Measurements from ENCODE around the gene ADAMTS2. TPM values are rescaled to one million over a fixed set of nuclear protein-coding genes. Genes with fewer than 3 reads are reported as not detected.

ADAMTS2 gene
- total and polyA plus RNA-seq, 2 donors (not counting 3 experiments of a cell fraction or from before 2014, with no cell fraction given): not detected

- dilution Hi-C loops (cut with MboI; ENCODE audit: extremely low pct_ligation_motif_present, low sequenced_read_pairs): no loop called here
- no peak overlapping the region for H3K27ac ChIP-seq (ENCODE audit: insufficient read depth, low read depth, low read length)
These were observed 183.4 kb downstream of the ADAMTS2 start for GRCh38 chr5:179161901-179162300.

More at GRCh38 chr5:179161901-179162300, 183.4 kb downstream of the ADAMTS2 start:
- Histone ChIP-seq H2AFZ (ENCODE audit: low read depth, low read length) (no peak overlapping the region), H3K4me1 (ENCODE audit: control insufficient read depth, extremely low read depth, insufficient read depth, low read length) (no peaks in the 10 kb centered on the region), H4K20me1 (replicated peaks; ENCODE audit: control insufficient read depth, extremely low read depth, insufficient read depth, low read length) (no peaks in the 10 kb centered on the region), H3K9me3 (replicated peaks; ENCODE audit: control insufficient read depth, insufficient read depth, low read length) (peaks cover 5% of the 10 kb centered on the region), H3K9me1 (replicated peaks; ENCODE audit: control insufficient read depth, extremely low read depth, insufficient read depth, low read length) (no peaks in the 10 kb centered on the region), H3K9ac (replicated peaks; ENCODE audit: extremely low read depth, insufficient read depth, low read length) (no peak overlapping the region), H3K27me3 (ENCODE audit: control insufficient read depth in 2 of 2, insufficient read depth in 2 of 2, low read length in 2 of 2) (no peaks in the 10 kb centered on the region), H3K4me2 (ENCODE audit: insufficient read depth, low read length) (no peak overlapping the region), H3K79me2 (ENCODE audit: control insufficient read depth, insufficient read depth, low read length) (no peaks in the 10 kb centered on the region), H3K4me3 (replicated peaks in 1 of 3; ENCODE audit: insufficient read depth in 1 of 3, low read depth in 1 of 3, low read length in 3 of 3) (no peak overlapping the region), H3K36me3 (ENCODE audit: control insufficient read depth in 2 of 2, extremely low read depth in 1 of 2, insufficient read depth in 2 of 2, low read length in 2 of 2) (no peaks in the 10 kb centered on the region)
- ChIA-PET CTCF (no interaction called here), POLR2A (no interaction called here)
- FAIRE-seq (no peak), DNase-seq (ENCODE audit: low read depth, low spot score) (no peak)
- TF ChIP-seq CTCF (IDR thresholded peaks at IDR 0.05; ENCODE audit: extremely low read depth in 1 of 2, insufficient read depth in 1 of 2, low read depth in 1 of 2, low read length in 2 of 2): no peak
- TF ChIP-seq EZH2 (IDR thresholded peaks at IDR 0.05; ENCODE audit: borderline replicate concordance, low read depth, low read length, severe bottlenecking): no peak
- no peak for TF ChIP-seq POLR2A (IDR thresholded peaks at IDR 0.05; ENCODE audit: low read depth, low read length)
- TF ChIP-seq POLR2AphosphoS5 (IDR thresholded peaks at IDR 0.05; ENCODE audit: insufficient read depth, low read depth, low read length): no peak
- TF ChIP-seq GATA2 (IDR thresholded peaks at IDR 0.05; ENCODE audit: insufficient read depth, insufficient read length, low read depth, low read length): no peak
- TF ChIP-seq MAX (IDR thresholded peaks at IDR 0.05; ENCODE audit: insufficient read depth, insufficient read length): no peak
- no peak for TF ChIP-seq MYC (IDR thresholded peaks at IDR 0.05; ENCODE audit: low read depth, low read length)
- no peak for TF ChIP-seq JUN (IDR thresholded peaks at IDR 0.05; ENCODE audit: borderline replicate concordance, insufficient read depth, insufficient read length, low read depth)
- BruUV-seq (replicated peaks): no TSS peak
- intact Hi-C loops (cut with micrococcal nuclease): no loop called here
